C4-2B (cell line): ENCODE results near the gene LRRC70.

Experiments used
- H3K27ac ChIP-seq: fragments of 450-650 bp; 2 replicates; pipeline ENCODE4 v1.5.1; 2017
- ZFX ChIP-seq: fragments of 450-650 bp; IDR thresholded peaks from 2 replicates; pipeline ENCODE4 v1.6.1; 2017
- TF ChIP-seq, protein P1 (sequence below): fragments of 450-650 bp; conservative IDR thresholded peaks from 2 replicates; pipeline ENCODE4 v1.5.1; 2017; ENCODE audit warnings: mild to moderate bottlenecking

LRRC70 gene

DNA sequence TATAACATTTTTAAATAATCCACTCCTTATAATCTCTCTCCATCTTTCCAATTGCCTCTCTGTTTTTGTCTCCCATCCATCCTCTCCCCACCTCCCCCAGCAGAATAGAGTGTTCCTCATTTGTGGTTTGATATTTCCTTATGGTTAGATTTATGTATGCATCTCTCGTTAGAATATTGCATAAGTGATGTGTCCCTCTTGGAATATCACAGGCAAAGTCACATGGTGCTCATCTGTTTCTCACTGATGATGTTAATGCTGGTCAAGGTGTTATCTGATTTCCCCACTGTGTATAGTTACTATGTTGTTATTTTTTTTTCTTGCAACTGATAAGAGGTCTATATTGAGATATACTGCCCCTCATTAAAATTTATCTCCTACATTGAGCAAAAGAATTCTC, 3.1 kb upstream of the LRRC70 start:
- TF ChIP-seq ZFX, result no peak
- TF ChIP-seq, protein P1, sequence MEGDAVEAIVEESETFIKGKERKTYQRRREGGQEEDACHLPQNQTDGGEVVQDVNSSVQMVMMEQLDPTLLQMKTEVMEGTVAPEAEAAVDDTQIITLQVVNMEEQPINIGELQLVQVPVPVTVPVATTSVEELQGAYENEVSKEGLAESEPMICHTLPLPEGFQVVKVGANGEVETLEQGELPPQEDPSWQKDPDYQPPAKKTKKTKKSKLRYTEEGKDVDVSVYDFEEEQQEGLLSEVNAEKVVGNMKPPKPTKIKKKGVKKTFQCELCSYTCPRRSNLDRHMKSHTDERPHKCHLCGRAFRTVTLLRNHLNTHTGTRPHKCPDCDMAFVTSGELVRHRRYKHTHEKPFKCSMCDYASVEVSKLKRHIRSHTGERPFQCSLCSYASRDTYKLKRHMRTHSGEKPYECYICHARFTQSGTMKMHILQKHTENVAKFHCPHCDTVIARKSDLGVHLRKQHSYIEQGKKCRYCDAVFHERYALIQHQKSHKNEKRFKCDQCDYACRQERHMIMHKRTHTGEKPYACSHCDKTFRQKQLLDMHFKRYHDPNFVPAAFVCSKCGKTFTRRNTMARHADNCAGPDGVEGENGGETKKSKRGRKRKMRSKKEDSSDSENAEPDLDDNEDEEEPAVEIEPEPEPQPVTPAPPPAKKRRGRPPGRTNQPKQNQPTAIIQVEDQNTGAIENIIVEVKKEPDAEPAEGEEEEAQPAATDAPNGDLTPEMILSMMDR, result no peak

DNA sequence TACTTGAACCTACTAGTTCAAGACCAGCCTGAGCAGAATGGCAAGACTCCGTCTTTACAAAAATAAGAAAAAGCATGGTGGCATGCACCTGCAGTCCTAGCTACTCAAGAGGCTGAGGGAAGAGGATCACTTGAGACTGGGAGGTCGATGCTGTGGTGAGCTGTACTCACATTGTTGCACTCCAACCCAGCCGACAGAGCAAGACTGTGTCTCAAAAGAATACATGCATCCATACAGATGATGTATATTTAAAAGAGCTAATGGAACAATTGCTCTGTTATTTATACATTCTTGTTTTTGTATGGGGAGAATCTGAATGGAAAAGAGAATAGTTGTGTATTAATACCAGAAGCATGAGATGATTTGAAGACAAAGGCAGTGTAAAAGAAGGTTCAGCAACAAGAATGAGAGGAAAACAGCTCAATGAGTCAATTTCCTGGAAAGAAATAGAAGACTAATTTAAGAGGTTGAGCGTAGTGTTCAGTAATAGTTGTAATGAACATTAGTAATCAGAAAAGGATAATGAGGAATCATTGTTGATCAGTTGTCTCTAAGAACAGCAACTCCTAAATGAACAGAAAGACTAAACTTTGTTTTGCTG, 1.9 kb upstream of the LRRC70 start:
- TF ChIP-seq, protein P1, result no peak
- TF ChIP-seq ZFX, result no peak
- H3K27ac ChIP-seq, result no peak overlapping the region

More for the DNA sequence above, 3.1 kb upstream of the LRRC70 start:
- H3K27ac ChIP-seq, result no peak overlapping the region

DNA sequence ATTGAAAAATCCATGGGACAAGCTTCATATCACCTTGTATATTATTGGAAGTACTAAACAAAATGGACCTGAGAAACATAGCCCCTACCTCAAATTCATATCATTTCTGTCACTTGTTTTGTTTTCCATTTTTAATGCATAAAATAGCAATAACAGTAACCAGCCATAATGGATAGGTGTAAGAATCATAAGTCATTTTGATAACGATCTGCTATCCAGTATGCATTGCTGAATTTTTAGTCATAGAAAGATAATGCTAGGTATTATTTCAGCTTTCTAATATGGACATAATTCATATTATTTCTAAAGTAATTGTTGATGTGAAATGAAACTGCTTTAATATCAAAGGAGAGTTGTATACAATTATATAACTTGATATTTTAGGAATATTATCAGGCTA, 1.1 kb upstream of the LRRC70 start:
- no peak overlapping the region for H3K27ac ChIP-seq
- TF ChIP-seq ZFX, result no peak
- TF ChIP-seq, protein P1, result no peak

DNA sequence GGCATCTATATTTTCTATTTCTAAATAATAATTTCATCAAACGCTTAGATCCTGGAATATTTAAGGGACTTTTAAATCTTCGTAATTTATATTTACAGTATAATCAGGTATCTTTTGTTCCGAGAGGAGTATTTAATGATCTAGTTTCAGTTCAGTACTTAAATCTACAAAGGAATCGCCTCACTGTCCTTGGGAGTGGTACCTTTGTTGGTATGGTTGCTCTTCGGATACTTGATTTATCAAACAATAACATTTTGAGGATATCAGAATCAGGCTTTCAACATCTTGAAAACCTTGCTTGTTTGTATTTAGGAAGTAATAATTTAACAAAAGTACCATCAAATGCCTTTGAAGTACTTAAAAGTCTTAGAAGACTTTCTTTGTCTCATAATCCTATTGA, 1.1 kb downstream of the LRRC70 start:
- H3K27ac ChIP-seq, result no peak overlapping the region
- TF ChIP-seq ZFX, result no peak
- TF ChIP-seq, protein P1, result no peak

DNA sequence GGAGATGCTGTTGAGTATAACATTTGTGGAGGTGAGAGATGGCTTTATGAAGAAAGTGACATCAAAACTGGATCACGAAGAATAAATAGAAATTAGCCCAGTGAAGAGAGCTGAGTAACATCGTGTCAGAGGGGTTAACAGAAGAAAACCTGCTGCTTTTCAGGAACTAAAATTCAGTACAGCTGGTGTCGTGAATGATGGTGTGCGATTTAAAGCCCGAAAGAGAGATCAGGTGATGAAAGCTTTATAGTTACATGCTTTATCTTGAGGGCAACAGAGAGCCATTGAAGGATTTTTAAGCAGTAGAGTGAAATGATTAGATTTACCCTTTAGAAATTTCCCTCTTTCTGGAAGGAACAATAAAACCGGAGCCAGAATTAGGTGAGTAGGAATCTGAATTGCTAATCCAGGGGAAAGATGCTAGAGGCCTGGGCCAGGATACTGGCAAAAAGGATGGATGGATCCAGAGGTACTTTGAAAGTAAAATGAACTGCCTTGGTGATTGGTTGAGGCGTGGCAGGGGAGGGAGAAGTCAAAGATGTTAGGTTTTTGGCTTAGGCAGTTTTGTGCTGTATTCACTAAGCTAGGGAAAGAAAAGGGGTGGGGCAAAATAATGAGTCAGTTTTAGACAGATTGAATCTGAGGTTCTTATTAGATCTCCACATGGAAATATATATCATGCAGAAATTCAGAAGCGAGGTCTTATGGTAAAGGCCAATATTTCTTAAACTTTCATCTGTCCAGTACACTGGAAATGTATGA, 3.4 kb downstream of the LRRC70 start:
- no peak overlapping the region for H3K27ac ChIP-seq
- TF ChIP-seq, protein P1, result no peak

DNA sequence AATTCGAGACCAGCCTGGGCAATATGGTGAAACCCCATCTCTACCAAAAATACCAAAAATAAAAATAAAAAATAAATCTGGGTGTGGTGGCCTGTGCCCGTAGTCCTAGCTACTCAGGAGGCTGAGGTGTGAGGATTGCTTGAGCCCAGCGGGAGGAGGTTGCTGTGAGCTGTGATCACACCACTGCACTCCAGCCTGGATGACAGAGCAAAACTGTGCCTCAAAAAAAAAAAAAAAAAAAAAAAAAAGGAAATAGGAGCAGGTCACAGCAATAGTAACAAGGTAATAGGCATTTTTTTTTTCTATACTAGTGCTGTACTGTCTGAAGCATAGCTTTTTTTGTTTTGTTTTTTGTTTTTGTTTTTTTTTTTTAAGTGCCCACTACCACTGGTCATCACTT, 5.8 kb downstream of the LRRC70 start:
- TF ChIP-seq, protein P1, result no peak
- no peak for TF ChIP-seq ZFX

DNA sequence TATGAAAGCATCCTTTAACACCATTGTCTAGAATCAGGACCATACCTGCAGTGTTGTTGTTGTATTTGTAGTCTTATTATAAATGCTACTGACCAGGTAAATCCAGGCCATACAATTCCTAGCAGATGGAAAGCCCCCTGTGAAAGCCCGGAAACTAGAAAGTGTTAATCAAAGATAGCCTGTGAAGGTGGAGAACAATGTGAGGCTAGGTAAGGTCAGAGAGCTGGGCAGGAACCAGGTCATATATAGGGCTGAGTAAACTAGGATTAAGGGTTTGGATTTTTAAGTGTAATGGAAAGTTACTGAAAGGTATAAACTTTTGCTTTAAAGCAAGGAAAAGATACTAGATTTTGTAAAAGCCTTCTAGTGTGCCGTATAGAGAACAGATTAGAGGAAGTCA, 6.7 kb downstream of the LRRC70 start:
- no peak overlapping the region for H3K27ac ChIP-seq
- TF ChIP-seq ZFX, result no peak
- TF ChIP-seq, protein P1, result no peak

More for the DNA sequence above, 5.8 kb downstream of the LRRC70 start:
- no peak overlapping the region for H3K27ac ChIP-seq
